ENCODE measurements around the gene SLC6A5. TPM values are rescaled to one million over a fixed set of nuclear protein-coding genes. Genes with fewer than 3 reads are reported as not detected.

SLC6A5 gene
- total RNA-seq, result not detected in 2 replicates

DNA sequence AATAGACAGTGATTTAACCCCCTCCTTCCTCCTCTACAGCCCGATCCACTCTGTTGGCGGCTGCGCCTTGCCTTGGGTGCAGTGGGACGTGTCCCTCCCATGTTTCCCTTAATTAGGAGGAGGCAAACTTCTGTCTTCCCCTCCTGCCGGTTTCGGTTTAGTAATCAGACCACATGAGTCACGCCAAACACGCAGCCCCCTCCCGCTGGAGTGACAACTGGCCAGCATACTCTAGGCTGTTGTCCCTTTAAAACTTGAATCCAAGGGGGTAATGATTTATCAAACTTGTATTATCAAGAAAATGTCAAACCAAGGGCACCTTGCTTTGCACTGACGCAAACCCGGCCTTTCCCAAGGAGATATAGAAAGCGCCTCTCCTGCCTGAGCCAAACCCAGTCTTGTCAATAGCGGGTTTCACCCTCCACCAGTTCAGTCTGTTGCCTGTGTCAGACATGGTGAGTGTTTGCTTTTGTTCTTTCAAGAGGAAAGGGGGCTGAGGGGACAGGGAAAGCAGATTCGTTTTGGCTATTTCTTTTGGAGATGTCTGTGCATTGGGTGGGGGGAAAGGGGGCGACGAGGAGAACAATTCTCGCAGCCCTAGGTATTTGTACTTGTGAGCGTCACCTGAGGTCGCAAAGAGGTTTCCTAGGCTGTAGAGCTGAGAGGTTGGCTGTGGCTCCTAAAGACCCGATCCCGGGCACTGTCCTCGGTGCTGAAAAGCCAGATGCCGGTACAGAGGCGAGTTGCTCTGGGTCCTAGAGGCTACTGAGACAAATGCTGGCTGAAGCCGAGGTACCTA lies at the start of gene SLC6A5:
Gene SLC6A5 (plus strand): TSS at position 388 of the 799 bp plus-strand sequence. CDS start 65 bp downstream, at position 453.

GRCh38 chr11:20668844-20669819 lies 69.7 kb downstream of the SLC6A5 start, which contains the start of gene NELL1:
Gene NELL1 (plus strand): TSS chr11:20669586.

Other genes with a start within 250 kb of the SLC6A5 start
- 38.4 and 56.2 TPM in 2 replicates for gene HTATIP2, start 235.9 kb upstream of the SLC6A5 start, total RNA-seq
- gene PRMT3, start 211.9 kb upstream of the SLC6A5 start, total RNA-seq, result 13.8 and 18.9 TPM in 2 replicates
- not detected in 2 replicates for gene NELL1, start 70.0 kb downstream of the SLC6A5 start, total RNA-seq

Data from placental pericyte (primary cell).